M059J (cell line): ENCODE data around the gene ITPKC. TPM values are rescaled to one million over a fixed set of nuclear protein-coding genes. Genes with fewer than 3 reads are reported as not detected.

Experiments used
- DNase-seq: peaks from one replicate; pipeline ENCODE4 v3.0.0-alpha.2; 2012; ENCODE audit warnings: low read depth
- total RNA-seq: library from RNA; depleted of rRNA; stranded (reverse); fragments of >200 nt; shearing (Covaris generic); gene quantifications from 2 replicates; pipeline ENCODE4 v1.2.3, GENCODE V29; 2014

Gene ITPKC
- total RNA-seq, 1 experiment from 2014 or later, result 7.2 TPM

GRCh38 chr19:40690050-40690692, 26.7 kb upstream of the ITPKC start, which contains the start of gene NUMBL:
TSS of gene NUMBL (minus strand) at chr19:40690651. CDS start at chr19:40690483, 168 bp downstream.
- DNase-seq, result no peak

- DNase-seq, result peak; percentile 85
These were observed 26.1 kb upstream of the ITPKC start for GRCh38 chr19:40690693-40691420.

GRCh38 chr19:40691421-40692211, 25.3 kb upstream of the ITPKC start:
- DNase-seq, result no peak

- no peak for DNase-seq
These were observed 24.7 kb upstream of the ITPKC start for GRCh38 chr19:40692212-40692551.

- DNase-seq, result no peak
These were observed 23.6 kb upstream of the ITPKC start for GRCh38 chr19:40693150-40693788.

GRCh38 chr19:40693896-40694295, 23.0 kb upstream of the ITPKC start:
- no peak for DNase-seq

- no peak for DNase-seq
These were observed 21.0 kb upstream of the ITPKC start for GRCh38 chr19:40695881-40696280.

- DNase-seq, result no peak
These were observed 19.9 kb upstream of the ITPKC start for GRCh38 chr19:40697007-40697406.

GRCh38 chr19:40700083-40700482, 16.8 kb upstream of the ITPKC start:
- no peak for DNase-seq

- no peak for DNase-seq
These were observed 15.2 kb upstream of the ITPKC start for GRCh38 chr19:40701758-40702157.

- no peak for DNase-seq
These were observed 14.4 kb upstream of the ITPKC start for GRCh38 chr19:40702337-40703012.

- DNase-seq, result no peak
These were observed 13.7 kb upstream of the ITPKC start for GRCh38 chr19:40703029-40703755.

- DNase-seq, result no peak
These were observed 12.2 kb upstream of the ITPKC start for GRCh38 chr19:40704491-40705361.

GRCh38 chr19:40705362-40705651, 11.6 kb upstream of the ITPKC start:
- no peak for DNase-seq

GRCh38 chr19:40705950-40706619, 10.8 kb upstream of the ITPKC start:
- DNase-seq, result no peak

- no peak for DNase-seq
These were observed 9.3 kb upstream of the ITPKC start for GRCh38 chr19:40707615-40708014.

GRCh38 chr19:40709817-40710216, 7.1 kb upstream of the ITPKC start:
- no peak for DNase-seq

- DNase-seq, result no peak
These were observed 3.0 kb upstream of the ITPKC start for GRCh38 chr19:40713939-40714338.

- peak; percentile 93 for DNase-seq
These were observed 2.2 kb upstream of the ITPKC start for GRCh38 chr19:40714441-40715299.
